Panc1 (cell line): ENCODE measurements around the gene WDR1.

Experiments
- POLR2AphosphoS5 ChIP-seq: IDR thresholded peaks from 2 replicates; pipeline ENCODE4 v1.6.1; 2012; ENCODE audit warnings: mild to moderate bottlenecking, low read depth, low read length, moderate library complexity
- TCF7L2 ChIP-seq: IDR thresholded peaks from 2 replicates; pipeline ENCODE4 v1.6.1; 2011; ENCODE audit warnings: mild to moderate bottlenecking, low read depth, low read length, inconsistent platforms
- TF ChIP-seq, protein P1 (sequence below): fragments of 450-650 bp; IDR thresholded peaks from 2 replicates; pipeline ENCODE4 v1.5.1; 2017; ENCODE audit warnings: mild to moderate bottlenecking
- TF ChIP-seq, protein P2 (sequence below), 2 experiments: IDR thresholded peaks; 2 replicates each; pipeline ENCODE4 v1.6.1; 2011 to 2012; ENCODE audit warnings: low read depth in 2 of 2, control low read depth in 1 of 2, low read length in 1 of 2, mild to moderate bottlenecking in 1 of 2, moderate library complexity in 1 of 2; ENCODE audit not compliant: insufficient read depth in 1 of 2

DNA sequence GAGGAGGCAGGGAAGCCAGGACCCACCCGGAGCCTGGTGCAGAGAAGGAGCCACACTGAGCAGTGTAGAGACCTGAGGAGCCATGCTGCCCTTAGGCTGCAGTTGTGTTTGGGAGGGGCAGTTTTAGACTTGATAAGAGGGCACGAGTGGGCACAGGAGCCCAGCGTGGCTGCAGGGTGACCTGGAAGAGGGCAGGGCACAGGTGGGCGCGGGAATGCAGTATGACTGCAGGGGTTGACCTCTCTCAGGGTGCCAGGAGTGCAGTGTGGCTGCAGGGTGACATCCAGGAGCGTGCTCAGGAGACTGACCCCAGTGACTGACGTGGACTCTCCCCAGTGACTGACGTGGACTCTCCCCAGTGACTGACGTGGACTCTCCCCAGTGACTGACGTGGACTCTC lies 14.6 kb upstream of the WDR1 start:
- TF ChIP-seq, protein P1, sequence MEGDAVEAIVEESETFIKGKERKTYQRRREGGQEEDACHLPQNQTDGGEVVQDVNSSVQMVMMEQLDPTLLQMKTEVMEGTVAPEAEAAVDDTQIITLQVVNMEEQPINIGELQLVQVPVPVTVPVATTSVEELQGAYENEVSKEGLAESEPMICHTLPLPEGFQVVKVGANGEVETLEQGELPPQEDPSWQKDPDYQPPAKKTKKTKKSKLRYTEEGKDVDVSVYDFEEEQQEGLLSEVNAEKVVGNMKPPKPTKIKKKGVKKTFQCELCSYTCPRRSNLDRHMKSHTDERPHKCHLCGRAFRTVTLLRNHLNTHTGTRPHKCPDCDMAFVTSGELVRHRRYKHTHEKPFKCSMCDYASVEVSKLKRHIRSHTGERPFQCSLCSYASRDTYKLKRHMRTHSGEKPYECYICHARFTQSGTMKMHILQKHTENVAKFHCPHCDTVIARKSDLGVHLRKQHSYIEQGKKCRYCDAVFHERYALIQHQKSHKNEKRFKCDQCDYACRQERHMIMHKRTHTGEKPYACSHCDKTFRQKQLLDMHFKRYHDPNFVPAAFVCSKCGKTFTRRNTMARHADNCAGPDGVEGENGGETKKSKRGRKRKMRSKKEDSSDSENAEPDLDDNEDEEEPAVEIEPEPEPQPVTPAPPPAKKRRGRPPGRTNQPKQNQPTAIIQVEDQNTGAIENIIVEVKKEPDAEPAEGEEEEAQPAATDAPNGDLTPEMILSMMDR, result no peak
- no peak for TF ChIP-seq TCF7L2
- TF ChIP-seq, protein P2, sequence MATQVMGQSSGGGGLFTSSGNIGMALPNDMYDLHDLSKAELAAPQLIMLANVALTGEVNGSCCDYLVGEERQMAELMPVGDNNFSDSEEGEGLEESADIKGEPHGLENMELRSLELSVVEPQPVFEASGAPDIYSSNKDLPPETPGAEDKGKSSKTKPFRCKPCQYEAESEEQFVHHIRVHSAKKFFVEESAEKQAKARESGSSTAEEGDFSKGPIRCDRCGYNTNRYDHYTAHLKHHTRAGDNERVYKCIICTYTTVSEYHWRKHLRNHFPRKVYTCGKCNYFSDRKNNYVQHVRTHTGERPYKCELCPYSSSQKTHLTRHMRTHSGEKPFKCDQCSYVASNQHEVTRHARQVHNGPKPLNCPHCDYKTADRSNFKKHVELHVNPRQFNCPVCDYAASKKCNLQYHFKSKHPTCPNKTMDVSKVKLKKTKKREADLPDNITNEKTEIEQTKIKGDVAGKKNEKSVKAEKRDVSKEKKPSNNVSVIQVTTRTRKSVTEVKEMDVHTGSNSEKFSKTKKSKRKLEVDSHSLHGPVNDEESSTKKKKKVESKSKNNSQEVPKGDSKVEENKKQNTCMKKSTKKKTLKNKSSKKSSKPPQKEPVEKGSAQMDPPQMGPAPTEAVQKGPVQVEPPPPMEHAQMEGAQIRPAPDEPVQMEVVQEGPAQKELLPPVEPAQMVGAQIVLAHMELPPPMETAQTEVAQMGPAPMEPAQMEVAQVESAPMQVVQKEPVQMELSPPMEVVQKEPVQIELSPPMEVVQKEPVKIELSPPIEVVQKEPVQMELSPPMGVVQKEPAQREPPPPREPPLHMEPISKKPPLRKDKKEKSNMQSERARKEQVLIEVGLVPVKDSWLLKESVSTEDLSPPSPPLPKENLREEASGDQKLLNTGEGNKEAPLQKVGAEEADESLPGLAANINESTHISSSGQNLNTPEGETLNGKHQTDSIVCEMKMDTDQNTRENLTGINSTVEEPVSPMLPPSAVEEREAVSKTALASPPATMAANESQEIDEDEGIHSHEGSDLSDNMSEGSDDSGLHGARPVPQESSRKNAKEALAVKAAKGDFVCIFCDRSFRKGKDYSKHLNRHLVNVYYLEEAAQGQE (IDR thresholded peaks at IDR 0.05; ENCODE audit: insufficient read depth in 1 of 2, low read depth in 2 of 2, low read length in 1 of 2), result no peak
- no peak for TF ChIP-seq POLR2AphosphoS5
